ENCODE data around the gene MYO3B.

DNA sequence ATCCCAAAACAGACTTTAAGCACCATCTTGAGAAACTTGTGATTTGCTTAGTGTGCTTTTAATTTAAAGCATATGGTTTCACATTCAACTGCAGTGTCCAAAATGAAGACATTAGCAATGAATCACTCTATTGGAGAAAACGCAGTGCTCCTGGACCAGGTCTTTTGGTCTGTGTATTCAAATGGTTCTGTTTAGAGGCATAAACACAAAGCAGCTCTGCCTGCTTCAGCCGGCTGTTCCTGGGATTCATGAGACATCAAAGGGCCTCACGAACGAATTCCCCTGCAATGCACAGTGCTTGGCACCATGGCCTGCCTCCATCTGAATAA, 420.1 kb downstream of the MYO3B start:
- TF ChIP-seq, protein P1, sequence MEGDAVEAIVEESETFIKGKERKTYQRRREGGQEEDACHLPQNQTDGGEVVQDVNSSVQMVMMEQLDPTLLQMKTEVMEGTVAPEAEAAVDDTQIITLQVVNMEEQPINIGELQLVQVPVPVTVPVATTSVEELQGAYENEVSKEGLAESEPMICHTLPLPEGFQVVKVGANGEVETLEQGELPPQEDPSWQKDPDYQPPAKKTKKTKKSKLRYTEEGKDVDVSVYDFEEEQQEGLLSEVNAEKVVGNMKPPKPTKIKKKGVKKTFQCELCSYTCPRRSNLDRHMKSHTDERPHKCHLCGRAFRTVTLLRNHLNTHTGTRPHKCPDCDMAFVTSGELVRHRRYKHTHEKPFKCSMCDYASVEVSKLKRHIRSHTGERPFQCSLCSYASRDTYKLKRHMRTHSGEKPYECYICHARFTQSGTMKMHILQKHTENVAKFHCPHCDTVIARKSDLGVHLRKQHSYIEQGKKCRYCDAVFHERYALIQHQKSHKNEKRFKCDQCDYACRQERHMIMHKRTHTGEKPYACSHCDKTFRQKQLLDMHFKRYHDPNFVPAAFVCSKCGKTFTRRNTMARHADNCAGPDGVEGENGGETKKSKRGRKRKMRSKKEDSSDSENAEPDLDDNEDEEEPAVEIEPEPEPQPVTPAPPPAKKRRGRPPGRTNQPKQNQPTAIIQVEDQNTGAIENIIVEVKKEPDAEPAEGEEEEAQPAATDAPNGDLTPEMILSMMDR (IDR thresholded peaks at IDR 0.05), result no peak
- no peak for TF ChIP-seq POLR2A (IDR thresholded peaks at IDR 0.05)

Data from body of pancreas (tissue), 4 donors.